Measurements from ENCODE around the gene NR4A1.
"Not testable (repeated sequence)": the region's sequence is repeated elsewhere in the genome, so short reads cannot be mapped to it uniquely, and the experiment has no call there.

Gene NR4A1

GRCh38 chr12:52097045-52097666, 45.9 kb downstream of the NR4A1 start:
- in situ Hi-C loops (cut with MboI; ENCODE audit: low sequenced_read_pairs, unreplicated experiment): no loop called here
- no peak for DNase-seq (ENCODE audit: low spot score)
- TF ChIP-seq CTCF (IDR thresholded peaks at IDR 0.05; ENCODE audit: borderline replicate concordance, control extremely low read depth, extremely low read depth, insufficient read depth, missing control alignments): no peak

GRCh38 chr12:52104431-52105089, 53.3 kb downstream of the NR4A1 start:
- in situ Hi-C loops (cut with MboI; ENCODE audit: low sequenced_read_pairs, unreplicated experiment); DNase-seq (ENCODE audit: low spot score): not testable (repeated sequence)

Data from GM13976 (cell line).